Right lung (tissue), 5 donors: Measurements from ENCODE around the gene RNF112. TPM values are rescaled to one million over a fixed set of nuclear protein-coding genes. Genes with fewer than 3 reads are reported as not detected.
"Not testable (repeated sequence)": the region's sequence is repeated elsewhere in the genome, so short reads cannot be mapped to it uniquely, and the experiment has no call there.

Experiments
- DNase-seq, 2 donors: peaks; one replicate each; pipeline ENCODE4 v3.0.0-alpha.2; 2013
- polyA plus RNA-seq, 5 donors: library from polyadenylated mRNA; unstranded; fragments of 120-200 nt; gene quantifications; one replicate each; pipeline versions ENCODE4 v1.2.1 to v1.2.3, GENCODE V29; 2013; ENCODE audit warnings: inconsistent platforms in 1 of 5, low replicate concordance in 1 of 5; ENCODE audit not compliant: insufficient read length in 5 of 5, insufficient read depth in 1 of 5

Gene RNF112
- polyA plus RNA-seq, 5 donors, result 2.9 to 4.3 (median 4.0) TPM

- DNase-seq, result no peak
Measured at GRCh38 chr17:19412984-19413383, 2.0 kb downstream of the RNF112 start.

- DNase-seq, result no peak
Measured at GRCh38 chr17:19413761-19414160, 2.7 kb downstream of the RNF112 start.

- DNase-seq, result no peak
Measured at GRCh38 chr17:19414396-19415280, 3.6 kb downstream of the RNF112 start.

- DNase-seq, result no peak
Measured at GRCh38 chr17:19415311-19415710, 4.3 kb downstream of the RNF112 start.

GRCh38 chr17:19415806-19416775 lies 5.1 kb downstream of the RNF112 start:
- no peak for DNase-seq

- DNase-seq, result no peak
Measured at GRCh38 chr17:19417611-19418010, 6.6 kb downstream of the RNF112 start.

- no peak for DNase-seq
Measured at GRCh38 chr17:19418251-19418992, 7.4 kb downstream of the RNF112 start.

GRCh38 chr17:19421219-19421618 lies 10.2 kb downstream of the RNF112 start:
- DNase-seq, result no peak

GRCh38 chr17:19421926-19422325 lies 10.9 kb downstream of the RNF112 start:
- DNase-seq, result no peak

GRCh38 chr17:19424934-19425868 lies 14.2 kb downstream of the RNF112 start:
- no peak for DNase-seq

GRCh38 chr17:19426631-19427030 lies 15.6 kb downstream of the RNF112 start:
- DNase-seq, result no peak

- DNase-seq, result no peak
Measured at GRCh38 chr17:19431691-19432090, 20.7 kb downstream of the RNF112 start.

- DNase-seq, result no peak
Measured at GRCh38 chr17:19433255-19433654, 22.2 kb downstream of the RNF112 start.

- DNase-seq, result no peak
Measured at GRCh38 chr17:19433727-19434340, 22.8 kb downstream of the RNF112 start.

GRCh38 chr17:19440421-19440820 lies 29.4 kb downstream of the RNF112 start:
- no peak for DNase-seq

GRCh38 chr17:19441288-19441687 lies 30.3 kb downstream of the RNF112 start:
- not testable (repeated sequence) for DNase-seq

GRCh38 chr17:19442731-19443130 lies 31.7 kb downstream of the RNF112 start:
- DNase-seq, result no peak

- DNase-seq, result no peak
Measured at GRCh38 chr17:19443148-19443547, 32.1 kb downstream of the RNF112 start.

GRCh38 chr17:19445105-19445504 lies 34.1 kb downstream of the RNF112 start:
- no peak for DNase-seq

- DNase-seq, result not testable (repeated sequence)
Measured at GRCh38 chr17:19446577-19446976, 35.5 kb downstream of the RNF112 start.
